ENCODE data around the gene DCTN1.

The DCTN1 gene

DNA sequence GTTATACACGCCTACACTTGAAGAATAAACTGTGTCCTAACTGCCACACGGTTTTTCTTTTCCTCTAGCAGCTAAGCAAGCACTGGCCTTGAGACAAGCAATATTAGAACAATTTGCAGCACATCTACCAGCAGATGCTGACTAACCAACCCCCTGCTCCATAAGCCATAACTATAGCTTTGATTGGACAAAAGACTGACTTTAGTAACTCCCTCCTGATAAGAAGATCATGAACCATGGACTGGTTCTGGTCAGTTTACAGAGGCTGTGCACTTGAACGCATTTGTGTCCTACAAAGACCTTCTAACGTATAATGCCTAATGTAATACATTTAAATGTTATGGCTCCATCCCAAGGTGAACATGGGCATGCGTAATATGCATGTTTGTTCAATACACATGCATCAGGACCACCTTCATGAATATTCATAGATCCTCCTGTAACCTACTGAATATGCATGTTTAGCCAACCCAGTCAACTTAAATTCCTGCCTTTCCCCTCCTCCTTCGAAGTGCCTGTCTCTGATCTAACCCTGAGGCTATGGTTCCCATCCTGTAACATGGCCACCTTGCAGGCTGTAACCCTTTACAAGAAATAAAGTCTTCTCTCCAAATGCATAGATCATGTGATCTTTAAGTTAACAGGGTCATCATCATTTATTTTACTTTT lies 63.4 kb downstream of the DCTN1 start:
- no peak for DNase-seq

DNA sequence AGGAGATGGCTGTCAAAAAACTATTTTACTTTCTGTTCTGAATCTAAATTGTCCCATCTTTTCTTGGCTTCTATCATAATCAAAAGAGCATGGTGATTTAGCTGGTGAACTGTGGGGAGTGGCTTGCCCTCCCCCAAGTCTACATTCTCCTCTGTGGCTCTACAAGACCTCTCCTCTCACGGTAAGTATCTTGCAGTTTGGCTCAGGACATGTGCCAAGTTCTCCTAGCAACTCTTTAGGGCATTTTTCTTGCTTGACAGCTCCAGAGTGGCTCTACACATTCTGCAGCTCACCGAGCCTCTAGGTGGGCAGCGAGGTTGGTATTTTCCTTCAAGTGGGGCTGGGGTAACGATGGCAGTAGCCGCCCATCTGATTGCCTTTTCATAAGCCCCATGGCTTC lies 66.0 kb downstream of the DCTN1 start:
- no peak for DNase-seq

DNA sequence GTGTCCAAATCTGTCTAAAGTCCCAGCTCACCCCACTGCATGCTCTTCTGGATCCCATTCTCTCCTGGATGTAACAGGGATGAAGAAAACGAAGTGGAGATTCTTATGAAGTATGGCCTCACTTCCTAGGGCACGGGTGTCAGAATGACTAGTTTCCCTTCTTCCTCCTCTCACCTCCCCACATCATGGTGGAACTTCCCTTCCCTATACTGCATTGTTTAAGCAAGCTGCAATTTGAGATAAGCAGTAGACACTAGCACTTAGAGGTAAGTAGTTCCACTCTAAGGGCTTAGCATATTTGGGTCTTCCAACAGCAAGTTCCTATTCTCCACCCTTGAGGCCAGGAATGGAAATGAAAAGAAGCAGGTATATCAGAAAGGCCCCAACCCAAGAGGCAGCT lies 66.6 kb downstream of the DCTN1 start:
- no peak for DNase-seq

DNA sequence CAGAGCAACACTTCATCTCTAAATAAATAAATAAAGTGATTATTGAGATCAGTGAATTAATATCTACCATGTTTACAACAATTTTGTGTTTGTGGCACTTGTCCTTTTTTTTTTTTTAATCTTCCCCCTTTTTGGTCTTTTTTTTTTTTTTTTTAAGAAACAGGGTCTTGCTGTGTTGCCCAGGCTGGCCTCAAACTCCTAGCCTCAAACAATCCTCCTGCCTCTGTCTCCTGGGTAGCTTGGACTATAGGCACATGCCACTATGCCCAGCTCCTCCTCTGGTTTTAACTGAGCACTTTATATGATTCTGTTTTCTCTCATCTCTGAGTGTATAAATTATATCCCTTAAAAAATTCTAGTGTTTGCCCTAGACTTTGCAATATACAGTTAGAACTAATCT lies 67.2 kb downstream of the DCTN1 start:
- DNase-seq, result no peak
